GM10248 (cell line): ENCODE data around the gene CAST.
"Not testable (repeated sequence)": the region's sequence is repeated elsewhere in the genome, so short reads cannot be mapped to it uniquely, and the experiment has no call there.

Source experiments
- CTCF ChIA-PET: fragments of 300-600 bp; sonication (Branson Sonifier 250); formaldehyde crosslinking; extraction: SDS; loops from one replicate; lab custom pipeline; 2021; ENCODE audit warnings: antibody characterized with exemption; lab: Yijun Ruan, JAX
- POLR2A ChIA-PET: fragments of 350-650 bp; sonication (Branson Sonifier 250); formaldehyde crosslinking; extraction: SDS; loops from one replicate; lab custom pipeline; 2020; ENCODE audit warnings: antibody characterized with exemption; lab: Yijun Ruan, JAX
- DNase-seq: peaks from one replicate; pipeline ENCODE4 v3.0.0; 2012; ENCODE audit errors: extremely low spot score
- TF ChIP-seq, protein P1 (sequence below): IDR thresholded peaks from 2 replicates; pipeline ENCODE4 v1.5.1; 2012; ENCODE audit warnings: mild to moderate bottlenecking, low read depth; ENCODE audit errors: extremely low read depth, missing control alignments, control extremely low read depth

The CAST gene

DNA sequence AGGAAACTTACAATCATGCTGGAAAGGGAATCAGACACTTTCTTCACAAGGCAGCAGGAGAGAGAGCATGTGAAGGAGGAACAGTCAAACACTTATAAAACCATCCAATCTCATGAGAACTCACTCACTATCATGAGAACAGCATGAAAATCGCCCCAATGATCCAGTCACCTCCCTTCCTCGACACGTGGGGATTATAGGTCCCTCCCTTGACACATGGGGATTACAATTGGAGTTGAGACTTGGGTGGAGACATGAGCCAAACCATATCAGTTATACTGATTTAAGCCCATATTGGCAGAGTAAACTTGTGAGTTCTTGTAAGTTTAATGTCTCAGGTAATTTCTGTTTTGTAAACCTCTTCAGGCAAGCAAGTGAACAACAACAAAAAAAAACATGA, 74.8 kb downstream of the CAST start:
- ChIA-PET CTCF (no interaction called here), POLR2A (no interaction called here)
- TF ChIP-seq, protein P1, sequence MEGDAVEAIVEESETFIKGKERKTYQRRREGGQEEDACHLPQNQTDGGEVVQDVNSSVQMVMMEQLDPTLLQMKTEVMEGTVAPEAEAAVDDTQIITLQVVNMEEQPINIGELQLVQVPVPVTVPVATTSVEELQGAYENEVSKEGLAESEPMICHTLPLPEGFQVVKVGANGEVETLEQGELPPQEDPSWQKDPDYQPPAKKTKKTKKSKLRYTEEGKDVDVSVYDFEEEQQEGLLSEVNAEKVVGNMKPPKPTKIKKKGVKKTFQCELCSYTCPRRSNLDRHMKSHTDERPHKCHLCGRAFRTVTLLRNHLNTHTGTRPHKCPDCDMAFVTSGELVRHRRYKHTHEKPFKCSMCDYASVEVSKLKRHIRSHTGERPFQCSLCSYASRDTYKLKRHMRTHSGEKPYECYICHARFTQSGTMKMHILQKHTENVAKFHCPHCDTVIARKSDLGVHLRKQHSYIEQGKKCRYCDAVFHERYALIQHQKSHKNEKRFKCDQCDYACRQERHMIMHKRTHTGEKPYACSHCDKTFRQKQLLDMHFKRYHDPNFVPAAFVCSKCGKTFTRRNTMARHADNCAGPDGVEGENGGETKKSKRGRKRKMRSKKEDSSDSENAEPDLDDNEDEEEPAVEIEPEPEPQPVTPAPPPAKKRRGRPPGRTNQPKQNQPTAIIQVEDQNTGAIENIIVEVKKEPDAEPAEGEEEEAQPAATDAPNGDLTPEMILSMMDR = no peak
- no peak for DNase-seq

DNA sequence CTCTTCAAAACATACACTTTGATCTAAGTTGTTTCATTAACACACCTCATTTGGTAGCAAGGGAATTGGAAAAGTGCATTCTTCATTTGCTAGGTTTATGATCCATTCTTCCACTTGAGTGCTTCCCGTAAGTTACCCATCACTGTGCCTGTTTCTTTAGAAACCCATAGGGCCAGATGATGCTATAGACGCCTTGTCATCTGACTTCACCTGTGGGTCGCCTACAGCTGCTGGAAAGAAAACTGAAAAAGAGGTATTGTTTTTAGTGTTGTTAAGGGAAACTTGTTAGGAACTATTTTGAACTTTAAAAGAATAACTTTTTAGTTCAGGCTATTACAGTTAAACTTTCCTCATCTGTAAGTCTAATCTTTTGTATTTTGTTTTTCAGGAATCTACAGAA, 78.9 kb downstream of the CAST start:
- TF ChIP-seq, protein P1 = no peak
- ChIA-PET POLR2A (no interaction called here), CTCF (interaction anchor here (2.2 to 3.2 kb wide), 2 partner anchors 11 to 423 kb away, joined by 8 to 31 read pairs; no protein-coding TSS in a partner anchor)
- DNase-seq = no peak

DNA sequence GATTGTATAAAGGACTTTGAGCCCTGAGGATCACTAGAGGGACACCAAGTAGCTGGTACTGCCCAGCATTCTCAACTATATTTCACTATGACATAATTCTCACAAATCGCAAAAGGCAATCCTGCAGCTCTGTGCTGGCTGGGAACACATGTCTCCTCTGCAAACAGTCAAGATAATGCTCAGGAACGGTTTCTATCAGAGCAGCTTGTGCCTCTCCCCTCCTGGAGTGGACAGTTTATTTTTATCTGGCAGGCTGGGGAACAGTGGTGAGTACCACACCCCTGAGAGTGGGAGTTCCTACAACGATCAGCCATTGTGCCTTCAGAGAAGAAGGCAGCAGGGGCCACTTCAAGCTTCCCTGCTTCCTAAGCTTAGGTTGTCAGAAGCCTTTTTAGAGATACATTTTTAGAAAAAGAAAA, 79.7 kb downstream of the CAST start:
- POLR2A ChIA-PET = no interaction called here
- TF ChIP-seq, protein P1 = no peak
- DNase-seq = no peak
- CTCF ChIA-PET = interaction anchor here (1.0 to 3.5 kb wide), 6 partner anchors 8 to 422 kb away, joined by 3 to 31 read pairs (median 6); no protein-coding TSS in a partner anchor

DNA sequence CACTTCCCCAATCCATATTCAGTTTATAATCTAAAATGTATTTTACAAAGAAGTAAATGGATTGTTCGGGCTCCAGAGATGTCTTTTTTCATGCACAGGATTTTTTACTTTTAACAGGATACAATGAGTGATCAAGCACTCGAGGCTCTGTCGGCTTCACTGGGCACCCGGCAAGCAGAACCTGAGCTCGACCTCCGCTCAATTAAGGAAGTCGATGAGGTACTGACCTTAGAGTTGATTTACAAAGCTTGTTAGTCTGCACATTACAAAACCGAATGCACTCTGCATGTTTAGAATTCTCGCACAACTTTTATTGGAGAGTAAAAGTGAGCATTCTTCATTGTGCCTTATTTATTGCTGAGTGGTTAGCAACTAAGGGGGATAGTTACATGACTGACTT, 80.4 kb downstream of the CAST start:
- POLR2A ChIA-PET = no interaction called here
- no peak for DNase-seq
- TF ChIP-seq, protein P1 = no peak
- CTCF ChIA-PET = interaction anchor here (0.8 to 3.5 kb wide), 10 partner anchors 8 to 421 kb away, joined by 3 to 31 read pairs (median 3); no protein-coding TSS in a partner anchor

DNA sequence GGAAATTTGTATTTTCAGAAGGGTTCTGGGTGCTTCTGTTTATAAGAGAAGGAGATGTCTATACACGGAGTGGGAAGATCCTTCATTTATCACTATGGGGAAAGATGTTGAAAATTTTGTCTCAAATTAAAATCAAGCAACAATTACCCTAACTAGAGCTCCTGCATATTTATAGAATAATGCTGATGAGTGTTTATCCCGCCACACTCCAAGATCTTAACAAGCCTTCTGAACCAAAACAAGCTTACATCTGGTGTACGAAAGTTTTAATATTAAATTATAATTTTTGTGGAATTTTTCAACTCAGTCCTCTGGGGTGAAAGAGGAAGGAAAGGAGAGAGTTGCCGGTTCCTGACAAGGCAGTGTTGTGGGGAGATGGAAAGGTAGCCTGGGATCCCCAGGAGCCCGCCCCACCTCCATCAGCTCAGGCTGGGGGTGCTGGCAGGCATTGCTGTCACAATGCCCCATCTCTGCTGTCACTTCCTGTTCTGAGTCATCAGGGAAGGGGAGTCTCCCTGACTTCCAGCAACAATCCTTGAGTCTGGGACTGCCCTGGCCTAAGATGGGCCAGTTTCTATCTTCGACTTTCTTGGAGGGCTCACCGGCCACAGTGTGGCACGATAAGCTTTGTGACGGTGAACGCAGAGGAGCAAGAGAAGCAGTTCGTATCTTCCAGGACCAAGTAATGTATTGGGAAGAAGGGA, 81.0 kb downstream of the CAST start:
- no peak for DNase-seq
- POLR2A ChIA-PET = no interaction called here
- TF ChIP-seq, protein P1 = no peak
- CTCF ChIA-PET = interaction anchor here (0.8 to 3.5 kb wide), 9 partner anchors 9 to 421 kb away, joined by 3 to 31 read pairs (median 3); no protein-coding TSS in a partner anchor

DNA sequence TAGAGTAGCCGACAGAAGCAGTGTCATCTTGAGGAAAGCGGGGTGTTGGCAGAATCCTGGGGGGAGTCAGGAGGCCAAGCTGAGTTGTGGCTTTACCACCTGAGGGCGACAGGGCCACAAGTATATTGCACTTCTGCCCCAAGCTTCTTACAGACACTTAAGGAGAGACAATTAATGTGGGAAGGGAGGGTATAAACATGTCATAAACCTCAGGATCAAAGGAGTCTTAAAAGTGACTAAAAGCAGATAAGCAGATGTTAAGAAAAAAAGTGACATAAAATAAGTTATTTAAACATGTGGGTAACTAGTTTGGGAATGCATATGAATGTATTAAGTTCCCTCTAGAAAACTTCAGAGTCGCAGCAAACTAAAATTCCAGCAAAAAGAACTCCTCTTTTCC, 81.6 kb downstream of the CAST start:
- POLR2A ChIA-PET = no interaction called here
- DNase-seq = no peak
- TF ChIP-seq, protein P1 = no peak
- CTCF ChIA-PET = interaction anchor here (1.1 to 3.5 kb wide), 4 partner anchors 8 to 415 kb away, joined by 3 to 31 read pairs (median 7); no protein-coding TSS in a partner anchor

DNA sequence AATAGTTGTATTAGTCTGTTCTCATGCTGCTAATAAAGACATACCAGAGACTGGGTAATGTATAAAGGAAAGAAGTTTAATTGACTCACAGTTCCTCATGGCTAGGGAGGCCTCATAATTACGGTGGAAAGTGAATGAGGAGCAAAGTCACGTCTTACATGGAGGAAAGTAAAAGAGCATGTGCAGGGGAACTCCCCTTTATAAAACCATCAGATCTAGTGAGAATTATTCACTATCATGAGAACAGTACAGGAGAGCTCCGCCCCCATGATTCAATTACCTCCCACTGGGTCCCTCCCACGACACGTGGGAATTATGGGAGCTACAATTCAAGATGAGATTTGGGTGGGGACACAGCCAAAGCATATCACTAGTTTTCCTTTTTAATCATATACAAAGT, 82.0 kb downstream of the CAST start:
- DNase-seq, POLR2A ChIA-PET: not testable (repeated sequence)
- CTCF ChIA-PET = interaction anchor here (0.8 to 3.5 kb wide), 2 partner anchors 10 to 418 kb away, joined by 3 to 9 read pairs; no protein-coding TSS in a partner anchor
